Right lobe of liver (tissue), 6 donors: ENCODE measurements around the gene CCDC66. TPM values are rescaled to one million over a fixed set of nuclear protein-coding genes. Genes with fewer than 3 reads are reported as not detected.
"Not testable (repeated sequence)": the region's sequence is repeated elsewhere in the genome, so short reads cannot be mapped to it uniquely, and the experiment has no call there.

Source experiments
- ATAC-seq, 4 donors: fragments of 200-7000 bp; cut with Tn5 transposase; one replicate each; pipeline ENCODE4 v1.9.1; 2020; ENCODE audit warnings: mild to moderate bottlenecking in 4 of 4, moderate library complexity in 4 of 4
- DNase-seq, 3 donors: peaks; one replicate each; pipeline ENCODE4 v3.0.0-alpha.2; 2020
- H3K27ac ChIP-seq, 3 donors: fragments of 200-600 bp; one replicate each; pipeline ENCODE4 v1.8.0; 2022
- H3K27me3 ChIP-seq, 2 donors: fragments of 200-600 bp; one replicate each; pipeline ENCODE4 v1.8.0; 2022
- H3K36me3 ChIP-seq, 4 donors: fragments of 200-600 bp; sonication (generic) in 1 of 4; one replicate each; pipeline versions ENCODE4 v1.5.1 to v1.8.0; 2017 to 2022; ENCODE audit warnings: control low read depth in 1 of 4
- H3K4me1 ChIP-seq, 4 donors: fragments of 200-600 bp; sonication (generic) in 1 of 4; one replicate each; pipeline versions ENCODE4 v1.5.1 to v1.8.0; 2017 to 2022; ENCODE audit warnings: control low read depth in 1 of 4
- H3K4me3 ChIP-seq, 3 donors: fragments of 200-600 bp; one replicate each; pipeline ENCODE4 v1.8.0; 2022
- H3K9me3 ChIP-seq, 4 donors: fragments of 200-600 bp; sonication (generic) in 1 of 4; one replicate each; pipeline versions ENCODE4 v1.5.1 to v1.8.0; 2017 to 2022; ENCODE audit warnings: control low read depth in 1 of 4
- CTCF ChIP-seq, 4 donors: fragments of 200-600 bp in 3 of 4; fragments of 450-650 bp in 1 of 4; IDR thresholded peaks; one replicate each; pipeline versions ENCODE4 v1.5.1 to v1.8.0; 2016 to 2022; ENCODE audit warnings: antibody characterized with exemption in 4 of 4, mild to moderate bottlenecking in 2 of 4
- POLR2A ChIP-seq: fragments of 450-650 bp; IDR thresholded peaks from one replicate; pipeline ENCODE4 v1.6.1; 2017; ENCODE audit warnings: antibody characterized with exemption, mild to moderate bottlenecking
- WGBS: methylation state at CpG from one replicate; pipeline ENCODE4 v1.1.6; 2018; ENCODE audit warnings: low coverage, low lambda C conversion rate; ENCODE audit not compliant: insufficient coverage; ENCODE audit errors: missing lambda C conversion rate; 5-methylcytosine and 5-hydroxymethylcytosine counted together
- intact Hi-C, 2 donors: fragments of 100-400 bp; cut with DNase I; formaldehyde crosslinking; loops; one replicate each; pipeline versions ENCODE4 v1.11.2 to v1.14.1; 2022
- total RNA-seq, 6 experiments: library from RNA; depleted of rRNA in 2 of 6; stranded (reverse); fragments of >200 nt in 2 of 6; fragmentation: NEBNext Ultra II Directional in 3 of 6; extraction: Animal tissue kit (Norgen Biotek cat#: 25700) in 3 of 6; gene quantifications; one replicate each; pipeline versions ENCODE4 v1.1.0 to v1.2.4, GENCODE V29; 2016 to 2023
- donor health status: DM: no; HTN: yes; CAD: no.
- donor health status: DM: no; HTN: no; CAD: no.
- donor health status: DM: no; HTN: no; CAD: no.
- donor health status: DM: no; HTN: yes; CAD: no.
- donor health status: DM: no; HTN: yes; CAD: no.

CCDC66 gene
- total RNA-seq, 6 experiments from 2014 or later: 4.5 to 9.0 (median 6.9) TPM

GRCh38 chr3:56536735-56537134 is 20.2 kb upstream of the CCDC66 start:
- H3K9me3 ChIP-seq: no peaks in the 10 kb centered on the region
- H3K4me3 ChIP-seq: no peak overlapping the region
- TF ChIP-seq POLR2A: no peak
- no peak for TF ChIP-seq CTCF (IDR thresholded peaks at IDR 0.05)
- intact Hi-C loops: no loop called here
- 19% methylated on average over 2 of the region's 2 CpGs for WGBS
- DNase-seq (no peak), ATAC-seq (no peak)
- H3K27ac ChIP-seq: no peak overlapping the region
- no peaks in the 10 kb centered on the region for H3K4me1 ChIP-seq
- no peaks in the 10 kb centered on the region for H3K36me3 ChIP-seq
- H3K27me3 ChIP-seq: no peaks in the 10 kb centered on the region

GRCh38 chr3:56547486-56547885 is 9.5 kb upstream of the CCDC66 start:
- ATAC-seq (no peak), DNase-seq (no peak)
- Histone ChIP-seq H3K36me3 (no peaks in the 10 kb centered on the region), H3K27me3 (no peaks in the 10 kb centered on the region), H3K27ac (no peak overlapping the region), H3K4me3 (no peak overlapping the region), H3K9me3 (no peaks in the 10 kb centered on the region), H3K4me1 (no peaks in the 10 kb centered on the region)
- intact Hi-C loops: no loop called here
- no peak for TF ChIP-seq CTCF (IDR thresholded peaks at IDR 0.05)
- TF ChIP-seq POLR2A: no peak
- 22% methylated on average over 3 of the region's 3 CpGs for WGBS

- no peak for ATAC-seq
These were observed 826 bp downstream of the CCDC66 start for GRCh38 chr3:56557831-56558170.

GRCh38 chr3:56573501-56573900 is 16.5 kb downstream of the CCDC66 start:
- Histone ChIP-seq H3K9me3 (no peaks in the 10 kb centered on the region), H3K36me3 (peaks cover 0 to 34% (median 1%) of the 10 kb centered on the region in 4 donors), H3K27me3 (no peaks in the 10 kb centered on the region), H3K4me1 (no peaks in the 10 kb centered on the region), H3K4me3 (no peak overlapping the region), H3K27ac (no peak overlapping the region)
- ATAC-seq (no peak), DNase-seq (no peak)
- WGBS: 100% methylated on average over 1 of the region's 1 CpG
- intact Hi-C loops: no loop called here
- TF ChIP-seq POLR2A (no peak), CTCF (IDR thresholded peaks at IDR 0.05) (no peak)

More at GRCh38 chr3:56557831-56558170, 826 bp downstream of the CCDC66 start:
- intact Hi-C loops: no loop called here
- no peaks in the 10 kb centered on the region for H3K27me3 ChIP-seq
- H3K4me1 ChIP-seq: peaks cover 0 to 11% (median 0%) of the 10 kb centered on the region in 4 donors
- H3K9me3 ChIP-seq: no peaks in the 10 kb centered on the region
- 20% methylated on average over 7 of the region's 7 CpGs for WGBS
- DNase-seq: no peak
- peak overlapping the region in 1 of 3 donors; percentile 41 for H3K27ac ChIP-seq
- no peak for TF ChIP-seq CTCF (IDR thresholded peaks at IDR 0.05)
- peaks cover 0 to 12% (median 0%) of the 10 kb centered on the region in 4 donors for H3K36me3 ChIP-seq
- peak overlapping the region; percentile 53 to 79 (median 65) for H3K4me3 ChIP-seq

- H3K9me3 ChIP-seq, DNase-seq, H3K36me3 ChIP-seq, ATAC-seq, intact Hi-C loops, H3K27me3 ChIP-seq, H3K4me1 ChIP-seq, H3K4me3 ChIP-seq, H3K27ac ChIP-seq: not testable (repeated sequence)
- 100% methylated on average over 5 of the region's 12 CpGs for WGBS
These were observed 25.0 kb downstream of the CCDC66 start for GRCh38 chr3:56581941-56582340.

- H3K27me3 ChIP-seq, H3K36me3 ChIP-seq, H3K9me3 ChIP-seq, ATAC-seq, H3K27ac ChIP-seq, intact Hi-C loops, H3K4me3 ChIP-seq, H3K4me1 ChIP-seq: not testable (repeated sequence)
- 0% methylated on average over 1 of the region's 28 CpGs for WGBS
- DNase-seq: peak in 1 of 3 donors; percentile 35
These were observed 27.3 kb downstream of the CCDC66 start for GRCh38 chr3:56584275-56584674.
